Retinal pigment epithelial cell (primary cell): ENCODE data around the gene CDH13.

ENCODE experiments used
- DNase-seq: peaks from one replicate; pipeline ENCODE4 v3.0.0-alpha.2; 2010; ENCODE audit warnings: low read depth
- H3K4me3 ChIP-seq: 2 replicates; pipeline ENCODE4 v1.5.1; 2011; ENCODE audit warnings: mild to moderate bottlenecking, low read length, control low read depth, moderate library complexity
- TF ChIP-seq, protein P1 (sequence below): conservative IDR thresholded peaks from 2 replicates; pipeline ENCODE4 v1.5.1; 2011; ENCODE audit warnings: low read depth, low read length, control low read depth, inconsistent platforms

The CDH13 gene

GRCh38 chr16:83779886-83780285 lies 1153.1 kb downstream of the CDH13 start:
- H3K4me3 ChIP-seq: no peak overlapping the region
- TF ChIP-seq, protein P1, sequence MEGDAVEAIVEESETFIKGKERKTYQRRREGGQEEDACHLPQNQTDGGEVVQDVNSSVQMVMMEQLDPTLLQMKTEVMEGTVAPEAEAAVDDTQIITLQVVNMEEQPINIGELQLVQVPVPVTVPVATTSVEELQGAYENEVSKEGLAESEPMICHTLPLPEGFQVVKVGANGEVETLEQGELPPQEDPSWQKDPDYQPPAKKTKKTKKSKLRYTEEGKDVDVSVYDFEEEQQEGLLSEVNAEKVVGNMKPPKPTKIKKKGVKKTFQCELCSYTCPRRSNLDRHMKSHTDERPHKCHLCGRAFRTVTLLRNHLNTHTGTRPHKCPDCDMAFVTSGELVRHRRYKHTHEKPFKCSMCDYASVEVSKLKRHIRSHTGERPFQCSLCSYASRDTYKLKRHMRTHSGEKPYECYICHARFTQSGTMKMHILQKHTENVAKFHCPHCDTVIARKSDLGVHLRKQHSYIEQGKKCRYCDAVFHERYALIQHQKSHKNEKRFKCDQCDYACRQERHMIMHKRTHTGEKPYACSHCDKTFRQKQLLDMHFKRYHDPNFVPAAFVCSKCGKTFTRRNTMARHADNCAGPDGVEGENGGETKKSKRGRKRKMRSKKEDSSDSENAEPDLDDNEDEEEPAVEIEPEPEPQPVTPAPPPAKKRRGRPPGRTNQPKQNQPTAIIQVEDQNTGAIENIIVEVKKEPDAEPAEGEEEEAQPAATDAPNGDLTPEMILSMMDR: no peak
- DNase-seq: no peak

DNA sequence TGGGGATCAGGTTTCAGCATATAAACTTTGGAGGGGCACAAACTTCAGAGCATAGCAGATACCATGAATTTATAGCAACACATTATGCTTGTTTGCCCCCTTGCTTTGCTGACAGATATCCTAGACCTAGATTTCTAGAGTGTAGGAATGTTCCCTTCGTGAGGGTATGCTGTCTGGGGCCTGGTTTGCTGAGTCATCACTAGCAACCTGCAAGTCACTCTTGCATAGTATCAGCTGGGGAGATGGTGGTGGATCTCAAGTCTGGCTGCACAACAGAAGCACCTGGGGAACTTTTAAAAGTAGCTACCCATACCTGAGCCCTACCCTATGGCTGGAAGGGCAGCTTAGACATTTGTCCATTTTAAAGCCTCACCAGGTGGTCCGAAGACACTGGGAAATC lies 1158.7 kb downstream of the CDH13 start:
- no peak for DNase-seq
- TF ChIP-seq, protein P1: no peak

DNA sequence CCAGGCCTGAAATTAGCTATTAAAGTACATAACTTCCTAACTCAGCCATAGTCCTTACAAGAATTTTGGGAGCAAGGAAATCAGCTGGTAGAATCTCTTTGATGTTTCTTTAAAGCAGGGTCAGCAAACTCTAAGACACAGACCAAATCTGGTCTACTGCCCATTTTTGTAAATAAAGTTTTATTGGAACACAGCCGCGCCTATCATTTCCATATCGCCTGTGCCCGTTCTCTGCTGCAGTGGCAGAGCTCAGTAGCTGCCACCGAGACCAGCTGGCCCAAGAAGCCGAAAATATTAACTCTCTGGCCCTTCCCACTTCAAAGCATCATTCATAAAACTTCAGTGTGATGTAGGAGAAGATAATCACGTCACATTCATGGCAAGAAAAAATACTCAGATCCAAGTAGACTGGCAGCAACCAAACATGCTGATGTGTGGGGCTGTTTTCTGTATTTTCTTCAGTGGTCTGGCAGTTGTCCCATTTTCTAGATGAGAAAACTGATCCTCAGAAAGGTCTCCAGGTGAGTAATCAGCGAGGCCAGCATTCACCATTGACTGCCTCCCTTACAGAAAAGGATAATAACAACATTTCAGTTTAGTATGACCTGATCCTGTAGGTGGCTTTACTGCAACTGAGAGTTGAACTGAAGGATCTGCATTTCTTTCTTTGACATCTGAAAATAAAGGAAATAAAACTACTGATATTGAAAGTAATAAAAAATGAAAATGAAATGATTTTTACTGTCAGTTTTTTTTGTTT lies 1163.1 kb downstream of the CDH13 start:
- TF ChIP-seq, protein P1: no peak

More for the DNA sequence above, 1158.7 kb downstream of the CDH13 start:
- no peak overlapping the region for H3K4me3 ChIP-seq

GRCh38 chr16:83791916-83792315 lies 1165.1 kb downstream of the CDH13 start:
- TF ChIP-seq, protein P1: no peak
- DNase-seq: no peak
- no peak overlapping the region for H3K4me3 ChIP-seq

More for the DNA sequence above, 1163.1 kb downstream of the CDH13 start:
- DNase-seq: no peak
- no peak overlapping the region for H3K4me3 ChIP-seq

DNA sequence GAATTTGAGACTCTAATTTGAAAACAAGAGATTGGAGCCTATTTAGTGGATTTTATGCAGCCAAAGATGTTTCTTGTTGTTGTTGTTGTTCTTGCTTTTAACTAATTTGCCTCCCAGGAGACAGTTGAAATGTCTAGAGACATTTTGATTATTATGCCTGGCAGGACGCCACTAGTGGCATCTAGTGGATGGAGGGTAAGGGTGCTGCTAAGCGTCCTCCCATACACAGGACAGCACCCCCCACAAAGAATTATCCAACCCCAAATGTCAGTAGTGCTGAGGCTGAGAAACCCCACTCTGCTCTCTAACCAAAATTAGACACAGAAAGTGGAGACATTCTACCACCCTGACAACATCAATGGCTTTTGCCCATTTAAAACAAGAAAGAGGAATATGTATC lies 1165.6 kb downstream of the CDH13 start:
- TF ChIP-seq, protein P1: no peak
- DNase-seq: no peak
- H3K4me3 ChIP-seq: no peak overlapping the region

- no peak overlapping the region for H3K4me3 ChIP-seq
- DNase-seq: no peak
- TF ChIP-seq, protein P1: no peak
These were observed 1166.4 kb downstream of the CDH13 start for GRCh38 chr16:83793179-83793578.
